G401.6 (cell line): ENCODE measurements around the gene TINAGL1.

Experiments used
- FAIRE-seq: peaks from 2 replicates; lab custom pipeline; 2012; peaks lifted over from hg19 to GRCh38; lab: Jason Lieb, UNC

Gene TINAGL1

GRCh38 chr1:31627930-31628559 is 51.7 kb downstream of the TINAGL1 start:
- no peak for FAIRE-seq

- FAIRE-seq: no peak
Observed at GRCh38 chr1:31628931-31629556, 52.7 kb downstream of the TINAGL1 start.

GRCh38 chr1:31632649-31633048 is 56.3 kb downstream of the TINAGL1 start:
- FAIRE-seq: no peak

- FAIRE-seq: peak; percentile 69
Observed at GRCh38 chr1:31633117-31633516, 56.8 kb downstream of the TINAGL1 start.
